ENCODE measurements around the gene SYPL1.
A peak's percentile ranks its signal among the peaks of the same experiment; 100 is the strongest.

Gene SYPL1

DNA sequence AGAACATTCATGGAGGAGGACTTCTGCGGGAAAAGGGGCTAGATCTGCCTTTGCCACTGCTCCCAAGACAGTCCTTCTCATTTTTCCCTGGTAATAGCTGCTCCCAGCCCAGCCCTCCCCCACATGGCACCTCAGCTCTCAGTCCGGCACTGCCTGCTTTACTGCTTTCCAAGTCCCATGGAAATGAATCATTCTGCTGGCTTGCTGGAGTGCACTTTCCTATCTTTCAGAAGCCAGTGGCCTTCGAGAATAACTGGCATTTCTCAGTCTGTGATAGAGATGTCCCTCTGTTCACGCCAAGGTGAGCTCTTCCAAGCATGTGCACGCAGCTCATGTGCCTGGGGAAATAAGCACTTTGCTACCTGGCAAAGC, 61.4 kb downstream of the SYPL1 start:
- no peak for DNase-seq (ENCODE audit: low read depth in 2 of 2)

DNA sequence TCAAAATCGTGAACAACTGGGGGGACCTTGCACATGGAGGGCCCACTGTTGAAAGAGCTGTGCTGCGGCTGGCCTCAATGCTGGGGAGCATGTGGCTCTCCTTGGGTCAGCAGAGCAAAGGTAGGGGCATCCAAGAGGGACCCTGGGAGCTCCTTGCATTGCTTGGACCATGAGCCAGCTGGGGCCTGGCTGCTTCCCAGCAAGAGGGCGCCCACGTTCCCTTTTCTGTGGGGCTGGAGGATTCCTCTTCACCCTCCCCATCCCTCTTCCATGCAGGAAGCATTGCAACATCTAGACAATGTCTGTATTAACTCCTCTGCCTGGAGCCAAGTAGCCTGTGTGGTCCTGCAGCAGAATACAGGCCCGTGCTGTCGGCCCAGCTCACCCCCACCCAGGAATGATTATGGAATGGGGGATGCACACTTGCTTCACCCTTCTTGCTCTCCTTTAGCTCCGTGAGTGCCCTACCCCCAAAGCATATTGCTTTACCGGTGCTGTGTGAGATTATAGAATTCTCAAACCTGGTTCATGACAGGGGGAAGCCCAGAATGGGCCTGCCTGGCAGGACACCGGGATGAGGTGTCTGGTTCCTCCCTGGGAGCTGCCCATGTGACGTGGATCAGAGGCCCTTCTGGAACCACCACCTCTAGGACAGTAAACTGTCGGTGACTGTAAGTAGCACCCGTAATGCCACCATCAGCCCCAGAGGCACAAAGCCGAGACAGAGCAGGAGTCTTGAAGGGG, 61.9 kb downstream of the SYPL1 start:
- no peak for DNase-seq (ENCODE audit: low read depth in 2 of 2)

DNA sequence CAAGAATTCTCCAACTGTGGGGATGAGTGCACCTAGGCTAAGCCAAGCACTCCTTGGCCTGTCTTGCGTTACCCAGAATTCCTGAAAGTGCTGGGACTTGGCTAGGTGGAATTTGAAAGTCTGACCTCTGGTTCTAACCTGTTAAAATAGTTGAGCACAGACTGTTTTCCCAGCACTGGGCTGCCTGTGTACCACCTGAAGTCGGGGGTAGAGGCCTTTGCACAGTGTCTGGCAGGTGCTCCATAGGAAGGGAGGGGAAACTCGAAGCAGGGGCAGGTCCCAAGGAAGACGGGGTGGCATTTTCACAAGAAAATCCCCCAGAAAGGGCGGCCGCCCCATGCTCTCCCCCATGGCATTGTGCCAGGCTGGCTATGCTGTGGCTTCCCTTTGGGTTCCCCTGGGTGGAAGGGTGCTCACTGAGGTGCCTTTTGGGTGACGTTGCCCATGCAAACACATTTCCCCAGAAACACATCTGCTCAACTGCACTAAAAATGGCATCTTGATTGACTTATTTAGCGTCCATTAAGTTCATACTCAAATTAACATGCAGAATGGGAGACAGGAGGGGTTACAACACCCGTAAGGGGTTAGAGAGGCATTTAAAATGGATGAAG, 62.9 kb downstream of the SYPL1 start:
- DNase-seq (ENCODE audit: low read depth in 2 of 2), result no peak

DNA sequence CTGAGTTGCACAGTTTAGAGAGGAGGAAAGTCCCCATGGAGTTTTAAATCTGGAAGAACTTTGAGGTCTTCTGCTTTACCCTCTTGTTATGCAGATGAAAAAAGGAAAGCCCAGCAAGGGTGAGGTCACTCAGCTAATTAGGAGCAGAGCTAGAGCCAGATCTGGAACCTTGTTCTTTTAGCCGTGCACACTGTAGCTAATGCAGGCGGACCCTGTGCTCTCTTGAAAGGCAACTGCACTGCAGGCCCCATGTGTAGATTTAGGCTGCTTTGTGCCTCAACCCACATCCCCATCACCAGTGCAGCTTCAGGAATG, 63.4 kb downstream of the SYPL1 start:
- DNase-seq (ENCODE audit: low read depth in 2 of 2), result no peak

DNA sequence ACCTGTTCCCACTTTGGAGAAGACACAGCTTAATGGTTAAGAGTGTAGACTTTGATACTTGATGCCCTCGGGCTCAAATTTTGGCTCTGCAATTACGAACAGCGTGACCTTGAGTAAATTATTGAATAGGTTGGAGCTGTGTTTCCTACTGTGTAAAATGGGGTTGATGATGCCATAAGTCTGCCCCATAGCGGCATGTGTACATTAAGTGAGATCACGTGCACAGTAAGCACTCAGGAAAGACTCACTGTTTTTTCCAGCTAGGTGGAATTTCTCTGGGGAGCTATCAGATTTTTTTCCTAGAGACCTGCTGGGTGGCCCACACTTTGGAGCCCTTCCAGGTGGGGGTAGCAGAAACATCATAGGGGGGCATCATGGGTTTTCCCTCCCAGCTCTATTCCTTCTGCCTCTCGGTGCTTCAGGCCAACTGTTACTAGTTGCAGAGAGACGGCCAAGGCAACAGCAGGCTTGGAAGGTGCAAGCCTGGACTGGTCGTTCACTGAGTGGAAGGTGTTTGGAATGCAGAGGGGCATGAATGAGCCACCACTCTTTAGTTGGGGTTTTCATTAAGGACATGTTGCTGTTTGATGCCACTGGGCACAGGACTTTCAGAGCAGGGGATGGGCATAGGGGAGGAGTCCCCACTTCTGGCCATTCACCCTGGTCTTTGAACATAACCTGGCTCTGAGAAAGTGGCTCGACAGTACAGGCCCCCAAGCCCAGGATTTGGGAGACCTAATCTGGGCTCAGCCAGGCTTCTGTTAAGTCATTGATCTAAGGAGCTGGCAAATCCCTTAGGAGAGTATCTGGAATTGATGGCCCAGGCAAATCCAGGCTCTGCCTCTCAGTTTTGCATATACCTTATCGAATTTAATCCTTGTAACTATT, 64.0 kb downstream of the SYPL1 start:
- no peak for DNase-seq (ENCODE audit: low read depth in 2 of 2)

DNA sequence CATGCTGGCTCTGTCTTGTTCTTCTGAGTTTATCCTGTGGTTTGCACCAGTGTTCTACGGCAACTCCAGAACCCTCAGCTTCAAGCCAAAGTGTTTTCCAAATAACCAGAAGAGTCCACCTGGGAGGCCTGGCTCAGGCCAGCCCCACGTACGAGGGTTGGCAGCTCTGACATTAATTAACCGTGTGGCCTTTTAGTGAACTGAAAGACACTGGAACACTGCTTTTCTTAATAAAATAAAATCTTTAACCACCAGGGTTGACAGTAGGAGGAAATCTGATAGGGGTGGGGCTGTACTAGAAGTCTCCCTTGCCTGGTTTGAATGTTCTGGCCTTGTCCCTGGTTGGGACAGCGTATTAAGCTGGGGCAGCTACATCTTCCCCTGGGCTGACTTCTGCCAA, 64.9 kb downstream of the SYPL1 start:
- DNase-seq (ENCODE audit: low read depth in 2 of 2), result no peak

DNA sequence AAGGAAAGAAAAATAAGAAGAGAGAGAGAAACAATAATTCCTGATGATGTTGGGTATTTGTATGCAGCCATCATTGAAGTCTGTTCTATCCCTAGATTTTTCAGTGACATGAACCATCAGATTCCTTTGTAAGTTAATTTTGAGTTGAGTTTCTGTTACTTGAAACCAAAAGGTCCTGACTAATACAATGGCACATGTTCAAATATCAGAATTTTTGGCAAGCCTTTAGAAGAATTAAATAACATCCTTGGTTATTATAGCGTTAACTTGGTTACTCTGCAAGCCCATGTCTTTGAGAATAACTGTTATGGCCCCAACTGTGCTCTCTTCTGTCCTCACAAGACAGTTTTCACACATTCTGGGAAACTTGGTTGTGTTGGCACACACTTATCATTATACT, 66.5 kb downstream of the SYPL1 start:
- no peak for DNase-seq (ENCODE audit: low read depth in 2 of 2)

- DNase-seq (ENCODE audit: low read depth in 2 of 2), result no peak
These were observed 67.0 kb downstream of the SYPL1 start for GRCh38 chr7:106045139-106045538.

- DNase-seq (ENCODE audit: low read depth in 2 of 2), result no peak
These were observed 69.9 kb downstream of the SYPL1 start for GRCh38 chr7:106042196-106042611.

- peak; percentile 16 to 21 for DNase-seq (ENCODE audit: low read depth in 2 of 2)
These were observed 70.9 kb downstream of the SYPL1 start for GRCh38 chr7:106041140-106041717.

Data from stimulated activated CD4-positive, alpha-beta T cell treated with anti-CD3 and anti-CD28 coated beads, Interleukin-4, amount 100 ng/mL, for 48 hours (primary cell).